ENCODE results near the gene PRR23E.

The PRR23E gene

GRCh38 chr3:127170814-127171213 is 22.1 kb upstream of the PRR23E start:
- H3K27me3 ChIP-seq (ENCODE audit: low read depth): 0 out of 2 replicates have a peak, but pooled peaks cover 3% of the 10 kb centered on the region
- no peaks in the 10 kb centered on the region for H3K9me3 ChIP-seq
- no peaks in the 10 kb centered on the region for H3K36me3 ChIP-seq (replicated peaks)
- no peaks in the 10 kb centered on the region for H3K4me1 ChIP-seq
- in situ Hi-C loops (cut with MboI; ENCODE audit: low sequenced_read_pairs): no loop called here
- no peak overlapping the region for H3K4me3 ChIP-seq
- DNase-seq (ENCODE audit: low spot score in 2 of 2): no peak

- Histone ChIP-seq H3K4me1 (no peaks in the 10 kb centered on the region), H3K4me3 (no peak overlapping the region), H3K9me3 (no peaks in the 10 kb centered on the region), H3K36me3 (replicated peaks) (no peaks in the 10 kb centered on the region), H3K27me3 (ENCODE audit: low read depth) (0 out of 2 replicates have a peak, but pooled peaks cover 3% of the 10 kb centered on the region)
- no peak for DNase-seq (ENCODE audit: low spot score in 2 of 2)
- in situ Hi-C loops (cut with MboI; ENCODE audit: low sequenced_read_pairs): no loop called here
Measured at GRCh38 chr3:127171320-127171719, 21.6 kb upstream of the PRR23E start.

GRCh38 chr3:127171721-127172120 is 21.2 kb upstream of the PRR23E start:
- no peak for DNase-seq (ENCODE audit: low spot score in 2 of 2)
- Histone ChIP-seq H3K36me3 (replicated peaks) (no peaks in the 10 kb centered on the region), H3K9me3 (no peaks in the 10 kb centered on the region), H3K27me3 (ENCODE audit: low read depth) (0 out of 2 replicates have a peak, but pooled peaks cover 3% of the 10 kb centered on the region), H3K4me3 (no peak overlapping the region), H3K4me1 (no peaks in the 10 kb centered on the region)
- in situ Hi-C loops (cut with MboI; ENCODE audit: low sequenced_read_pairs): no loop called here

GRCh38 chr3:127172211-127172610 is 20.7 kb upstream of the PRR23E start:
- Histone ChIP-seq H3K27me3 (ENCODE audit: low read depth) (0 out of 2 replicates have a peak, but pooled peaks cover 3% of the 10 kb centered on the region), H3K9me3 (no peaks in the 10 kb centered on the region), H3K4me1 (no peaks in the 10 kb centered on the region), H3K4me3 (no peak overlapping the region), H3K36me3 (replicated peaks) (no peaks in the 10 kb centered on the region)
- DNase-seq (ENCODE audit: low spot score in 2 of 2): no peak
- in situ Hi-C loops (cut with MboI; ENCODE audit: low sequenced_read_pairs): no loop called here

GRCh38 chr3:127172781-127173515 is 20.0 kb upstream of the PRR23E start:
- in situ Hi-C loops (cut with MboI; ENCODE audit: low sequenced_read_pairs): no loop called here
- Histone ChIP-seq H3K9me3 (no peaks in the 10 kb centered on the region), H3K27me3 (ENCODE audit: low read depth) (0 out of 2 replicates have a peak, but pooled peaks cover 3% of the 10 kb centered on the region), H3K36me3 (replicated peaks) (no peaks in the 10 kb centered on the region), H3K4me1 (no peaks in the 10 kb centered on the region), H3K4me3 (no peak overlapping the region)
- DNase-seq (ENCODE audit: low spot score in 2 of 2): no peak

GRCh38 chr3:127173516-127174166 is 19.3 kb upstream of the PRR23E start:
- Histone ChIP-seq H3K36me3 (replicated peaks) (no peaks in the 10 kb centered on the region), H3K27me3 (ENCODE audit: low read depth) (0 out of 2 replicates have a peak, but pooled peaks cover 3% of the 10 kb centered on the region), H3K4me3 (no peak overlapping the region), H3K9me3 (no peaks in the 10 kb centered on the region), H3K4me1 (no peaks in the 10 kb centered on the region)
- no peak for DNase-seq (ENCODE audit: low spot score in 2 of 2)
- in situ Hi-C loops (cut with MboI; ENCODE audit: low sequenced_read_pairs): no loop called here

- no peak overlapping the region for H3K4me3 ChIP-seq
- no peaks in the 10 kb centered on the region for H3K4me1 ChIP-seq
- in situ Hi-C loops (cut with MboI; ENCODE audit: low sequenced_read_pairs): no loop called here
- no peaks in the 10 kb centered on the region for H3K36me3 ChIP-seq (replicated peaks)
- DNase-seq (ENCODE audit: low spot score in 2 of 2): no peak
- H3K27me3 ChIP-seq (ENCODE audit: low read depth): 0 out of 2 replicates have a peak, but pooled peaks cover 3% of the 10 kb centered on the region
- H3K9me3 ChIP-seq: no peaks in the 10 kb centered on the region
Measured at GRCh38 chr3:127174284-127174683, 18.6 kb upstream of the PRR23E start.

- no peaks in the 10 kb centered on the region for H3K36me3 ChIP-seq (replicated peaks)
- in situ Hi-C loops (cut with MboI; ENCODE audit: low sequenced_read_pairs): no loop called here
- no peaks in the 10 kb centered on the region for H3K4me1 ChIP-seq
- no peak for DNase-seq (ENCODE audit: low spot score in 2 of 2)
- no peak overlapping the region for H3K4me3 ChIP-seq
- no peaks in the 10 kb centered on the region for H3K9me3 ChIP-seq
- H3K27me3 ChIP-seq (ENCODE audit: low read depth): 0 out of 2 replicates have a peak, but pooled peaks cover 2% of the 10 kb centered on the region
Measured at GRCh38 chr3:127174715-127175140, 18.2 kb upstream of the PRR23E start.

- H3K4me3 ChIP-seq: no peak overlapping the region
- in situ Hi-C loops (cut with MboI; ENCODE audit: low sequenced_read_pairs): no loop called here
- H3K4me1 ChIP-seq: no peaks in the 10 kb centered on the region
- no peaks in the 10 kb centered on the region for H3K9me3 ChIP-seq
- no peaks in the 10 kb centered on the region for H3K27me3 ChIP-seq (ENCODE audit: low read depth)
- DNase-seq (ENCODE audit: low spot score in 2 of 2): no peak
- H3K36me3 ChIP-seq (replicated peaks): no peaks in the 10 kb centered on the region
Measured at GRCh38 chr3:127175272-127175671, 17.7 kb upstream of the PRR23E start.

GRCh38 chr3:127177226-127177625 is 15.7 kb upstream of the PRR23E start:
- no peak for DNase-seq (ENCODE audit: low spot score in 2 of 2)
- H3K9me3 ChIP-seq: no peaks in the 10 kb centered on the region
- in situ Hi-C loops (cut with MboI; ENCODE audit: low sequenced_read_pairs): no loop called here
- H3K36me3 ChIP-seq (replicated peaks): no peaks in the 10 kb centered on the region
- no peaks in the 10 kb centered on the region for H3K4me1 ChIP-seq
- no peaks in the 10 kb centered on the region for H3K27me3 ChIP-seq (ENCODE audit: low read depth)
- no peak overlapping the region for H3K4me3 ChIP-seq

- Histone ChIP-seq H3K36me3 (replicated peaks) (no peaks in the 10 kb centered on the region), H3K4me3 (no peak overlapping the region), H3K9me3 (no peaks in the 10 kb centered on the region), H3K27me3 (ENCODE audit: low read depth) (no peaks in the 10 kb centered on the region), H3K4me1 (no peaks in the 10 kb centered on the region)
- DNase-seq (ENCODE audit: low spot score in 2 of 2): no peak
- in situ Hi-C loops (cut with MboI; ENCODE audit: low sequenced_read_pairs): no loop called here
Measured at GRCh38 chr3:127180859-127181258, 12.1 kb upstream of the PRR23E start.

GRCh38 chr3:127182431-127182830 is 10.5 kb upstream of the PRR23E start:
- Histone ChIP-seq H3K4me1 (no peaks in the 10 kb centered on the region), H3K4me3 (no peak overlapping the region), H3K27me3 (ENCODE audit: low read depth) (no peaks in the 10 kb centered on the region), H3K36me3 (replicated peaks) (no peaks in the 10 kb centered on the region), H3K9me3 (no peaks in the 10 kb centered on the region)
- in situ Hi-C loops (cut with MboI; ENCODE audit: low sequenced_read_pairs): no loop called here
- DNase-seq (ENCODE audit: low spot score in 2 of 2): no peak

- in situ Hi-C loops (cut with MboI; ENCODE audit: low sequenced_read_pairs): no loop called here
- Histone ChIP-seq H3K36me3 (replicated peaks) (no peaks in the 10 kb centered on the region), H3K9me3 (no peaks in the 10 kb centered on the region), H3K4me1 (no peaks in the 10 kb centered on the region), H3K27me3 (ENCODE audit: low read depth) (no peaks in the 10 kb centered on the region), H3K4me3 (no peak overlapping the region)
- no peak for DNase-seq (ENCODE audit: low spot score in 2 of 2)
Measured at GRCh38 chr3:127182848-127183714, 9.8 kb upstream of the PRR23E start.

All from HAP-1 (cell line).